H1 (cell line): ENCODE results near the gene CHD2. TPM values are rescaled to one million over a fixed set of nuclear protein-coding genes. Genes with fewer than 3 reads are reported as not detected.

ENCODE experiments used
- CTCF ChIA-PET: fragments of 300-600 bp; sonication (Branson Sonifier 250); formaldehyde crosslinking; loops from one replicate; lab custom pipeline; 2021; ENCODE audit not compliant: partially characterized antibody; lab: Charles Lee
- POLR2A ChIA-PET: fragments of 300-600 bp; sonication (Branson Sonifier 250); formaldehyde crosslinking; loops from one replicate; lab custom pipeline; 2021; ENCODE audit warnings: inconsistent platforms; ENCODE audit not compliant: partially characterized antibody; lab: Charles Lee
- DNase-seq, 2 experiments: peaks; one replicate each; pipeline versions ENCODE4 v3.0.0 to v3.0.0-alpha.2; 2010 to 2022; ENCODE audit warnings: low spot score in 2 of 2, low read depth in 1 of 2, mixed read lengths in 1 of 2
- FAIRE-seq: peaks from 2 replicates; lab custom pipeline; 2011; peaks lifted over from hg19 to GRCh38; lab: Jason Lieb, UNC
- H2AFZ ChIP-seq: 2 replicates; pipeline ENCODE4 v1.8.1; 2012; ENCODE audit warnings: low read length, inconsistent platforms
- H2AK5ac ChIP-seq: 2 replicates; pipeline ENCODE4 v1.6.1; 2013; ENCODE audit warnings: low read depth, low read length
- H2BK120ac ChIP-seq: replicated peaks from 2 replicates; pipeline ENCODE3; 2013; ENCODE audit warnings: low read depth, low read length, inconsistent platforms
- H2BK12ac ChIP-seq: 2 replicates; pipeline ENCODE4 v1.6.1; 2013; ENCODE audit warnings: low read depth, low read length
- H2BK15ac ChIP-seq: 2 replicates; pipeline ENCODE4 v1.6.1; 2013; ENCODE audit warnings: low read length
- H2BK20ac ChIP-seq: 2 replicates; pipeline ENCODE4 v1.6.1; 2013; ENCODE audit warnings: low read length
- H2BK5ac ChIP-seq: 2 replicates; pipeline ENCODE4 v1.6.1; 2013; ENCODE audit warnings: low read depth, low read length
- H3K14ac ChIP-seq: 2 replicates; pipeline ENCODE4 v1.6.1; 2013; ENCODE audit warnings: inconsistent platforms; ENCODE audit not compliant: insufficient read length
- H3K18ac ChIP-seq: 2 replicates; pipeline ENCODE4 v1.6.1; 2013; ENCODE audit warnings: low read length; ENCODE audit errors: extremely low read depth
- H3K23ac ChIP-seq: 2 replicates; pipeline ENCODE4 v1.6.1; 2013; ENCODE audit warnings: inconsistent platforms; ENCODE audit not compliant: insufficient read length
- H3K23me2 ChIP-seq: 2 replicates; pipeline ENCODE4 v1.6.1; 2013; ENCODE audit warnings: low read depth, low read length
- H3K27ac ChIP-seq: 2 replicates; pipeline ENCODE4 v1.6.1; 2011; ENCODE audit warnings: low read depth, low read length, inconsistent platforms
- H3K27me3 ChIP-seq, 4 experiments: replicated peaks in 1 of 4; 1 replicate in 1 of 4; 2 replicates in 3 of 4; pipeline versions ENCODE4 v1.6.1 to v1.8.1; 2011 to 2013; ENCODE audit warnings: low read length in 3 of 4, mild to moderate bottlenecking in 3 of 4, inconsistent platforms in 2 of 4, mixed read lengths in 2 of 4, moderate library complexity in 1 of 4; ENCODE audit not compliant: control insufficient read depth in 3 of 4, insufficient read depth in 3 of 4; ENCODE audit errors: extremely low read depth in 1 of 4
- H3K36me3 ChIP-seq, 4 experiments: 2 replicates each; pipeline versions ENCODE4 v1.6.1 to v1.8.1; 2011 to 2013; ENCODE audit warnings: mild to moderate bottlenecking in 4 of 4, low read length in 3 of 4, moderate library complexity in 2 of 4, control low read depth in 1 of 4, inconsistent platforms in 1 of 4; ENCODE audit not compliant: insufficient read depth in 4 of 4, control insufficient read depth in 2 of 4
- H3K4ac ChIP-seq: replicated peaks from 2 replicates; pipeline ENCODE3; 2013; ENCODE audit warnings: low read length, low read depth, mixed read lengths, inconsistent platforms; ENCODE audit not compliant: insufficient read length
- H3K4me1 ChIP-seq, 4 experiments: replicated peaks in 1 of 4; 1 replicate in 1 of 4; 2 replicates in 3 of 4; pipeline versions ENCODE4 v1.6.1 to v1.8.1; 2011 to 2013; ENCODE audit warnings: low read length in 3 of 4, inconsistent platforms in 2 of 4, mixed read lengths in 1 of 4; ENCODE audit not compliant: insufficient read depth in 4 of 4, control insufficient read depth in 3 of 4
- H3K4me2 ChIP-seq, 2 experiments: 2 replicates each; pipeline versions ENCODE4 v1.6.1 to v1.8.1; 2011 to 2013; ENCODE audit warnings: low read depth in 2 of 2, low read length in 2 of 2, control low read depth in 1 of 2, inconsistent platforms in 1 of 2, mild to moderate bottlenecking in 1 of 2; ENCODE audit not compliant: insufficient read depth in 1 of 2
- H3K4me3 ChIP-seq, 4 experiments: fragments of 200-600, 300-600 bp in 1 of 4; sonication (generic), shearing (Covaris generic), sonication (Bioruptor Twin) in 1 of 4; 2 replicates each; pipeline versions ENCODE4 v1.5.1 to v1.8.1; 2011 to 2016; ENCODE audit warnings: low read length in 4 of 4, low read depth in 3 of 4, control low read depth in 2 of 4, inconsistent platforms in 2 of 4, mild to moderate bottlenecking in 2 of 4, mixed read lengths in 1 of 4, moderate library complexity in 1 of 4; ENCODE audit not compliant: insufficient read depth in 2 of 4; ENCODE audit errors: extremely low read depth in 1 of 4
- H3K56ac ChIP-seq: replicated peaks from 2 replicates; pipeline ENCODE3; 2013; ENCODE audit warnings: low read depth, mild to moderate bottlenecking, mixed read lengths, low read length, inconsistent platforms; ENCODE audit not compliant: insufficient read length
- H3K79me1 ChIP-seq: 2 replicates; pipeline ENCODE4 v1.6.1; 2013; ENCODE audit warnings: low read depth, low read length, control low read depth
- H3K79me2 ChIP-seq, 2 experiments: 2 replicates each; pipeline versions ENCODE4 v1.6.1 to v1.8.1; 2012 to 2013; ENCODE audit warnings: low read length in 2 of 2, mild to moderate bottlenecking in 2 of 2, inconsistent platforms in 1 of 2; ENCODE audit not compliant: insufficient read depth in 2 of 2, control insufficient read depth in 1 of 2
- H3K9ac ChIP-seq, 4 experiments: replicated peaks in 1 of 4; 1 replicate in 1 of 4; 2 replicates in 3 of 4; pipeline versions ENCODE4 v1.6.1 to v1.8.1; 2011 to 2013; ENCODE audit warnings: low read depth in 3 of 4, low read length in 3 of 4, control low read depth in 2 of 4, mild to moderate bottlenecking in 2 of 4, moderate library complexity in 2 of 4, inconsistent platforms in 1 of 4; ENCODE audit errors: extremely low read depth in 1 of 4
- H3K9me3 ChIP-seq, 2 experiments: 2 replicates each; pipeline versions ENCODE4 v1.6.1 to v1.8.1; 2012 to 2013; ENCODE audit warnings: mild to moderate bottlenecking in 2 of 2, moderate library complexity in 2 of 2, control low read depth in 1 of 2, inconsistent platforms in 1 of 2, low read depth in 1 of 2, low read length in 1 of 2, mixed read lengths in 1 of 2; ENCODE audit not compliant: insufficient read depth in 2 of 2
- H4K20me1 ChIP-seq, 2 experiments: replicated peaks in 1 of 2; 2 replicates each; pipeline versions ENCODE3 to v1.8.1; 2011 to 2013; ENCODE audit warnings: inconsistent platforms in 2 of 2, low read length in 2 of 2, mild to moderate bottlenecking in 1 of 2; ENCODE audit not compliant: insufficient read depth in 2 of 2, control insufficient read depth in 1 of 2
- H4K5ac ChIP-seq: 2 replicates; pipeline ENCODE4 v1.6.1; 2013; ENCODE audit warnings: low read length, low read depth, mixed read lengths, inconsistent platforms; ENCODE audit not compliant: insufficient read length
- H4K8ac ChIP-seq: 2 replicates; pipeline ENCODE4 v1.8.0; 2013; ENCODE audit warnings: mild to moderate bottlenecking, moderate library complexity, low read length, inconsistent platforms; ENCODE audit not compliant: insufficient read depth; ENCODE audit errors: extremely low read depth
- H4K91ac ChIP-seq: replicated peaks from 2 replicates; pipeline ENCODE3; 2013; ENCODE audit warnings: low read length, mixed read lengths, inconsistent platforms; ENCODE audit not compliant: insufficient read length
- CBX5 ChIP-seq: fragments of 300-800, 300-1000 bp; sonication (generic); IDR thresholded peaks from 2 replicates; pipeline ENCODE4 v1.7.1; 2016; ENCODE audit warnings: antibody characterized with exemption, low read length, low read depth
- EGR1 ChIP-seq: IDR thresholded peaks from 2 replicates; pipeline ENCODE4 v1.6.1; 2011; ENCODE audit warnings: low read depth, low read length, borderline replicate concordance
- FOSL1 ChIP-seq: IDR thresholded peaks from 2 replicates; pipeline ENCODE4 v1.6.1; 2011; ENCODE audit warnings: mild to moderate bottlenecking, low read depth, low read length, moderate library complexity; ENCODE audit not compliant: insufficient read depth
- HDAC6 ChIP-seq: IDR thresholded peaks from one replicate; pipeline ENCODE4 v1.7.1; 2012; ENCODE audit warnings: low read depth, mild to moderate bottlenecking, inconsistent platforms, low read length, moderate library complexity
- SRF ChIP-seq: IDR thresholded peaks from 2 replicates; pipeline ENCODE4 v1.6.1; 2011; ENCODE audit warnings: mild to moderate bottlenecking, low read depth, low read length, moderate library complexity
- WGBS, 2 experiments: shearing (Covaris generic) in 1 of 2; methylation state at CpG; one replicate each; pipeline versions ENCODE4 v1.1.6 to v1.1.7; 2013 to 2015; ENCODE audit warnings: low lambda C conversion rate in 2 of 2, mixed read lengths in 2 of 2, inconsistent platforms in 1 of 2, low coverage in 1 of 2, missing lambda C conversion rate in 1 of 2; ENCODE audit not compliant: insufficient replicate concordance in 2 of 2, insufficient coverage in 1 of 2, insufficient read length in 1 of 2; ENCODE audit errors: extremely low coverage in 1 of 2, missing lambda C conversion rate in 1 of 2; 5-methylcytosine and 5-hydroxymethylcytosine counted together
- polyA plus RNA-seq, 7 experiments: library from polyadenylated mRNA; depleted of rRNA in 3 of 7; stranded (reverse) in 5 of 7; unstranded in 2 of 7; fragments of >200 nt in 5 of 7; fragments of 200-250 nt in 2 of 7; gene quantifications; 1 replicate in 5 of 7; 2 replicates in 1 of 7; 4 replicates in 1 of 7; pipeline versions ENCODE4 v1.2.1 to v1.2.3, GENCODE V29; 2011 to 2013; ENCODE audit warnings: missing spikeins in 2 of 7, mixed read lengths in 2 of 7
- total RNA-seq: library from RNA; stranded (reverse); fragmentation: NEBNext Ultra II Directional; extraction: Animal tissue kit (Norgen Biotek cat#: 25700); gene quantifications from 2 replicates; pipeline ENCODE4 v1.2.1, GENCODE V29; 2021

Gene CHD2
- total and polyA plus RNA-seq, 2 of the 8 experiments (the other 6 are each of a cell fraction or from before 2014, with no cell fraction given): 28.8 to 70.0 TPM

- H2BK12ac ChIP-seq: no peak overlapping the region
- TF ChIP-seq SRF (no peak), FOSL1 (no peak), EGR1 (no peak), HDAC6 (no peak), CBX5 (no peak)
Observed at GRCh38 chr15:92932946-92933649, 33.0 kb downstream of the CHD2 start.

More at GRCh38 chr15:92932946-92933649, 33.0 kb downstream of the CHD2 start:
- H3K56ac ChIP-seq: no peak overlapping the region
- H4K20me1 ChIP-seq: peaks cover 2 to 4% of the 10 kb centered on the region in 2 experiments
- no peak overlapping the region for H2BK20ac ChIP-seq
- no peak overlapping the region for H2BK15ac ChIP-seq
- no peak overlapping the region for H3K23ac ChIP-seq
- no peak overlapping the region for H4K91ac ChIP-seq
- no peak overlapping the region for H3K9ac ChIP-seq
- H3K27me3 ChIP-seq: no peaks in the 10 kb centered on the region
- no peaks in the 10 kb centered on the region for H3K4me1 ChIP-seq
- DNase-seq (no peak), FAIRE-seq (no peak)
- H2BK120ac ChIP-seq: no peak overlapping the region
- 98% methylated on average over 8 of the region's 8 CpGs; no CpG with 5 or more reads in 1 of the 2 experiments for WGBS, 2 experiments
- no peak overlapping the region for H3K18ac ChIP-seq
- H3K79me1 ChIP-seq: peaks cover 3% of the 10 kb centered on the region; the same call in 1 of the 2 replicates
- H4K8ac ChIP-seq: no peak overlapping the region
- H3K27ac ChIP-seq: no peak overlapping the region
- peaks cover 19 to 91% (median 67%) of the 10 kb centered on the region in 4 experiments; a peak in 7 of 8 replicates for H3K36me3 ChIP-seq
- ChIA-PET POLR2A (no interaction called here), CTCF (interaction anchor here (0.8 to 2.4 kb wide), 8 partner anchors 9 to 136 kb away, joined by 3 to 11 read pairs (median 4); no protein-coding TSS in a partner anchor)
- H3K4ac ChIP-seq: no peak overlapping the region
- H3K23me2 ChIP-seq: no peaks in the 10 kb centered on the region
- no peak overlapping the region for H2AK5ac ChIP-seq
- peaks cover 0 to 13% of the 10 kb centered on the region in 2 experiments; a peak in 2 of 4 replicates for H3K79me2 ChIP-seq
- H3K14ac ChIP-seq: no peak overlapping the region
- H3K9me3 ChIP-seq: no peaks in the 10 kb centered on the region
- H3K4me3 ChIP-seq: no peak overlapping the region
- no peak overlapping the region for H2AFZ ChIP-seq
- H4K5ac ChIP-seq: no peak overlapping the region
- no peak overlapping the region for H3K4me2 ChIP-seq
- no peak overlapping the region for H2BK5ac ChIP-seq
